Osteoblast (primary cell): Measurements from ENCODE around the gene SEMA3F. TPM values are rescaled to one million over a fixed set of nuclear protein-coding genes. Genes with fewer than 3 reads are reported as not detected.
"Not testable (repeated sequence)": the region's sequence is repeated elsewhere in the genome, so short reads cannot be mapped to it uniquely, and the experiment has no call there.

ENCODE experiments used
- DNase-seq: peaks from one replicate; pipeline ENCODE4 v3.0.0; 2011; ENCODE audit warnings: low spot score, mixed read lengths; ENCODE audit not compliant: insufficient read length; ENCODE audit errors: missing footprints
- H2AFZ ChIP-seq: 2 replicates; pipeline ENCODE4 v1.6.0; 2011; ENCODE audit warnings: mild to moderate bottlenecking, low read length
- H3K27ac ChIP-seq: 2 replicates; pipeline ENCODE4 v1.5.1; 2011; ENCODE audit warnings: mild to moderate bottlenecking, low read depth, low read length, moderate library complexity
- H3K27me3 ChIP-seq: 2 replicates; pipeline ENCODE4 v1.6.0; 2012; ENCODE audit warnings: mild to moderate bottlenecking, control low read depth, inconsistent platforms, low read length, moderate library complexity; ENCODE audit not compliant: insufficient read depth
- H3K36me3 ChIP-seq: 2 replicates; pipeline ENCODE4 v1.5.1; 2011; ENCODE audit warnings: mild to moderate bottlenecking, low read length, control low read depth, moderate library complexity; ENCODE audit not compliant: insufficient read depth
- H3K4me1 ChIP-seq: 2 replicates; pipeline ENCODE4 v1.5.1; 2011; ENCODE audit warnings: mild to moderate bottlenecking, low read length, control low read depth, moderate library complexity; ENCODE audit not compliant: insufficient read depth
- H3K4me2 ChIP-seq: 2 replicates; pipeline ENCODE4 v1.6.0; 2011; ENCODE audit warnings: mild to moderate bottlenecking, low read length; ENCODE audit not compliant: insufficient read depth
- H3K4me3 ChIP-seq: fragments of 200-600 bp; sonication (generic); 3 replicates; pipeline ENCODE4 v1.5.1; 2012; ENCODE audit warnings: mild to moderate bottlenecking, low read length, inconsistent platforms; ENCODE audit not compliant: insufficient read depth
- H3K79me2 ChIP-seq: 2 replicates; pipeline ENCODE4 v1.6.0; 2012; ENCODE audit warnings: mild to moderate bottlenecking, low read length, control low read depth, inconsistent platforms; ENCODE audit not compliant: insufficient read depth
- H3K9me3 ChIP-seq: 2 replicates; pipeline ENCODE4 v1.5.1; 2011; ENCODE audit warnings: low read depth, low read length, control low read depth
- H4K20me1 ChIP-seq: 2 replicates; pipeline ENCODE4 v1.6.0; 2012; ENCODE audit warnings: mild to moderate bottlenecking, low read length, control low read depth; ENCODE audit not compliant: insufficient read depth
- CTCF ChIP-seq: IDR thresholded peaks from 2 replicates; pipeline ENCODE4 v1.5.1; 2011; ENCODE audit warnings: mild to moderate bottlenecking, low read depth, low read length, moderate library complexity; ENCODE audit errors: extremely low read depth
- total RNA-seq: library from RNA; depleted of rRNA; stranded (reverse); fragments of >200 nt; gene quantifications from 2 replicates; pipeline ENCODE4 v1.2.3, GENCODE V29; 2012

The SEMA3F gene
- total RNA-seq, 1 donor, result 5.1 TPM

DNA sequence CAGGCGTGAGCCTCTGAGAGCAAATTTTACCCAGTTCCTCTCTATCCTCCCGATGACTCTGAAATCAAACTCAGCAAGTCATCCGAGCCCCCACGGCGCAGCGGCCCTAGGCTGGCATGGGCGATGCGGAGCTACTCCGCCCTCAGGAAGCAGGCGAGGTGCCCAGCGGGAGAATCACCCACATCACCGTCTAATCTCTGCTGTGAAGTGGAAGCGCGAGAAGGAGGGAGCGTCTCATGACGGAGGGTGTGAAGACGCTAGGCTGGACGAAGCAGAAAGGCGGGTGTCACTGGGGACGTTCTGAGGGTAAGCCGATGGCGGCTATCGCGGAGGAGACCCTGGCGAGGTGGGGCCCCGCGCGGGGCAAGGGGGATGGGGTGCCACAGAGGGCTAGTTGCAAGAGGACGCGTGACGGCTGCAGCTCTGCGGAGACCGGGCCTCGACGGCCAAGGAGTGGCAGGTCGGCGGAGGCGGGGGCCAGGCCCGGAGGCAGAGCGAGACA lies 71.8 kb downstream of the SEMA3F start:
- H2AFZ ChIP-seq, result peak overlapping the region; percentile 97
- no peak for TF ChIP-seq CTCF
- no peaks in the 10 kb centered on the region for H3K36me3 ChIP-seq
- DNase-seq, result peak; percentile 92
- peak overlapping the region; percentile 89 for H3K4me2 ChIP-seq
- no peaks in the 10 kb centered on the region for H4K20me1 ChIP-seq
- H3K4me1 ChIP-seq, result peaks cover 21% of the 10 kb centered on the region
- peaks cover 11% of the 10 kb centered on the region for H3K27me3 ChIP-seq
- peak overlapping the region; percentile 41 for H3K27ac ChIP-seq
- H3K9me3 ChIP-seq, result no peaks in the 10 kb centered on the region
- no peaks in the 10 kb centered on the region for H3K79me2 ChIP-seq
- H3K4me3 ChIP-seq, result peak overlapping the region; percentile 81

DNA sequence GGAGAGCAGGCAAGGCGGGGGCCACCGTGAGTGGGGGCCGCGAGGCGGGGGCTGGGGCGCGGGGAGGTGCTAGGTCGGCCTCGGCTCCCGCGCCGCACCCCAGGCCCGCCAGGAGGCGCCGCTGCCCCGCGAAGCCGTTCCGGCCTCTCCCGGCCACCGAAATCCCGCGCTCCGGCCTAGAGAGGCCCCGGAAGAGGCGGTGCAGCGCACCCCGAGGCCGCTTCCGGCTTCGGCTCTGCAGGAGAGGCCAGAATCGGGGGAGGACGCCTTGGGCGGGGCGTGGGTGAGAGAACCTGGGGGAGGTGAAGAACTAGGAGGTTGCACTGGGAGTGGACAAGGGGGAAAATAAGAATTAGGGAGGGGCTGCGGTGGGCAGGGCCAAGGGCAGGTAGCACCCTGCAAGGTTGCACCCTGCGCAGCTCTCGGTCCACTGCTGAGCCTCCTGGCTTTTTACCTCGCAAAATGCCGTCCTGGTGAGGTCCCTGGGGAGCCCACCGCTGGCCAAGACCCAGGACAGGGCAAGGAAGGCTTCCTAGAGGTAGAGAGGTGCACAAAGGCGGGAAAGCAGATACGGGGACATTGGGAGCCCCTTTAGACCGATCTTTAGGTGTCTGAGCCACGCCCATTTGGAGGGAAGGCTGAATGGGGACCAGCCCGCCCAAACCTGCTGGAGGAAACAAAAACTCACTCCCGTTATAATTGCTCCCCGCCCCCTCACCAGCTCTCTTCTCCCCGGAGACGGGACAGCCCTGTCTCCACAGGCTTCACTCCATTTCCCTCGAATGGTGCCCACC lies 72.5 kb downstream of the SEMA3F start:
- H3K4me2 ChIP-seq, result peak overlapping the region; percentile 89
- H3K36me3 ChIP-seq, result no peaks in the 10 kb centered on the region
- peak overlapping the region; percentile 81 for H3K4me3 ChIP-seq
- no peak overlapping the region for H3K27ac ChIP-seq
- no peaks in the 10 kb centered on the region for H4K20me1 ChIP-seq
- DNase-seq, result peak; percentile 99
- peaks cover 11% of the 10 kb centered on the region for H3K27me3 ChIP-seq
- H3K9me3 ChIP-seq, result no peaks in the 10 kb centered on the region
- TF ChIP-seq CTCF, result peak; percentile 55
- H2AFZ ChIP-seq, result peak overlapping the region; percentile 97
- peaks cover 21% of the 10 kb centered on the region for H3K4me1 ChIP-seq
- H3K79me2 ChIP-seq, result no peaks in the 10 kb centered on the region

GRCh38 chr3:50228184-50228763 lies 73.2 kb downstream of the SEMA3F start:
- H2AFZ ChIP-seq, result peak overlapping the region; percentile 90

DNA sequence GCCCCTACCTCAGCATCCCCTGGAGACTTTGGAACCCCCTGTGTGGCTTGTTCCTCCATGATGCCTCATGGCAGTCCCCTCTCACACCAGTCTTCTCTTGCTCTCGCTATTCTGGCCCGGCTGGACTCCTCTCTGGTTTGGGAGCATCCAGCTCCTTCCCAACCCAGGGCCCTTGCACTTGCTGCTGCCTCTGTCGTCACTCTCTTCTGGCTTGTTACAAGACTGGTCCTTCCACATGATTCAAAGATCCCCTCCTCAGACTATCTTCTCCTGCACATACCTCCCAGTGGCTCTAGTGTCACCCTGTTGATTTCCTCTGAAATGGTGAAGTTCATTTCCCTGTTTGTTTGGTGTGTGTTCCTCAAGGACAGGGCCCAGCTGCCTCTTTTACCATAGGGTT lies 74.4 kb downstream of the SEMA3F start:
- TF ChIP-seq CTCF, result no peak
- Histone ChIP-seq H3K4me2 (no peak overlapping the region), H3K27ac (no peak overlapping the region), H3K27me3 (peaks cover 6% of the 10 kb centered on the region), H3K4me3 (no peak overlapping the region), H3K9me3 (no peaks in the 10 kb centered on the region), H3K4me1 (peaks cover 21% of the 10 kb centered on the region), H3K79me2 (no peaks in the 10 kb centered on the region), H3K36me3 (no peaks in the 10 kb centered on the region), H2AFZ (no peak overlapping the region), H4K20me1 (no peaks in the 10 kb centered on the region)
- DNase-seq, result no peak

More at GRCh38 chr3:50228184-50228763, 73.2 kb downstream of the SEMA3F start:
- Histone ChIP-seq H3K4me3 (peak overlapping the region; percentile 81), H3K4me1 (peaks cover 21% of the 10 kb centered on the region), H3K4me2 (peak overlapping the region; percentile 89), H3K27me3 (peaks cover 11% of the 10 kb centered on the region)
- DNase-seq, H3K79me2 ChIP-seq, H3K27ac ChIP-seq, H3K36me3 ChIP-seq, H4K20me1 ChIP-seq, H3K9me3 ChIP-seq: not testable (repeated sequence)
